Measurements from ENCODE around the gene UBE3D.
A peak's percentile ranks its signal among the peaks of the same experiment; 100 is the strongest.

The UBE3D gene, protein sequence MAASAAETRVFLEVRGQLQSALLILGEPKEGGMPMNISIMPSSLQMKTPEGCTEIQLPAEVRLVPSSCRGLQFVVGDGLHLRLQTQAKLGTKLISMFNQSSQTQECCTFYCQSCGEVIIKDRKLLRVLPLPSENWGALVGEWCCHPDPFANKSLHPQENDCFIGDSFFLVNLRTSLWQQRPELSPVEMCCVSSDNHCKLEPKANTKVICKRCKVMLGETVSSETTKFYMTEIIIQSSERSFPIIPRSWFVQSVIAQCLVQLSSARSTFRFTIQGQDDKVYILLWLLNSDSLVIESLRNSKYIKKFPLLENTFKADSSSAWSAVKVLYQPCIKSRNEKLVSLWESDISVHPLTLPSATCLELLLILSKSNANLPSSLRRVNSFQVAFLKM

DNA sequence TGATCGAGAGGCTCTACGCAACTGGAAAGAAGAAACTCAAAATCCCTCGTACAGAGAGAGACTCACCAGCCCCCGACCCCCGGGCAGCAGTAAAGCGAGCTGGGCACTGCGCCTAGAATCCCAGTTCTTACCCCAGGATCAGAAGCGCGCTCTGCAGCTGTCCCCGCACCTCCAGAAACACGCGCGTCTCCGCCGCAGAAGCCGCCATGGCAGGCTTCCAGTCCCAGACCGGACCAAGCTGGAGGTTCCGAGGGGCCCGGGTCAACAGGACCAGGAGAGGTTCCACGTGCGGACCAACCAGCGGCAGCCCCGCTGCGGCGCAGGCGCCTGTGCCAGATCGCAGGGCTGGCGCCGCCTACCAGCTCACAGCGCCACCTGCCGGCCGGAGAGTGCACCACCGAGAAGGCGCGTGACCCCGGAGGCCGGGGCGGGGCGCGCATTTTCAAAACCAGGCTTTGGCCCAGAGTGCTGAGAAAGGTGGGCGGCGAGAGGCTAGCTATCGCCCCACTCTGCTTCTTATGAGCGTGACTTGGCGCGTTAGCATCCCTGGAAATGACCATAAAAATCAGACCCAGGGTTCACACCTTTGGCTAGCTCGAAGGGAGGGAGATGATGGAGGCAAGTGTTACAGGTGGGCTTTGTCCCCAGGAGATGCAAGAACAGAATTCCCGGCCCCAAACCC lies at the start of gene UBE3D:
UBE3D (minus strand) TSS at position 331 of the 682 bp plus-strand sequence; CDS start at position 208, 123 bp downstream.
- DNase-seq (ENCODE audit: low spot score): peak; percentile 83

DNA sequence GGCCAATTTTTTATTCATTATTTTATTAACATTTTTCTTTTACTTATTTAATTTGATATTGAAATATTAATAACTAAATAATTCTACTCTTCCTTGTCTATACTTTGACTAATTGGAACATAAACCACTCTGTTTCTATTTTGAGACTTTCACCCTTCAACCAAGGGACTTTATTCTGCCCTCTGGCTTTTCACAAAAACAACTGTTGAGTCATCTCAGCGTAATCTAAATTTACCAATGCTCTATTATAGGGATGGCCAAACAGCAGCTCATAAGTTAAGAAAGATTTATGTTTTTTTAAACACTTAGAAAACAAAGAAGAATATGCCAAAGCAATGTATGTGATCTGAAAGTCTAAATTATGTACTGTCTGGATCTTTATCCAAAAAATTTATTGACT lies 48.5 kb upstream of the UBE3D start:
- no peak for DNase-seq (ENCODE audit: low spot score)

DNA sequence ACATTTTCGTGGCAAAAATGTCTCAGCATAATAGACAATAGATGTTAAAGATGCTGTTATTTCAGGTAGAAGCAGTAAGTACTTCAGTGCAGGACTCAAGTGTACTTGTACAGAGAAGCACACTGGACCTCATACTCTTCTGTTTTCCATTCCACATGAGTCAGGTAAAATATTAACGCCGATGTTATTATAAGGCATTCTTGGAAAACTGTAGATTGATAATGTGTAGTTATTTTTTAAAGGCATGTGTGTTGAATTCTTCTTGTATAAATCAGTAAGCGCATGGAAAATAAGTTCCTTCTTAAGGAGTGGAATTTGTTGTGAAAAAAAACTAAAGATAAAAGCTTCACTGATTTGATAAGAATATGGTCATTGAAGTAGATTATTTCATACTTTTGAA lies 47.6 kb upstream of the UBE3D start:
- DNase-seq (ENCODE audit: low spot score): no peak

DNA sequence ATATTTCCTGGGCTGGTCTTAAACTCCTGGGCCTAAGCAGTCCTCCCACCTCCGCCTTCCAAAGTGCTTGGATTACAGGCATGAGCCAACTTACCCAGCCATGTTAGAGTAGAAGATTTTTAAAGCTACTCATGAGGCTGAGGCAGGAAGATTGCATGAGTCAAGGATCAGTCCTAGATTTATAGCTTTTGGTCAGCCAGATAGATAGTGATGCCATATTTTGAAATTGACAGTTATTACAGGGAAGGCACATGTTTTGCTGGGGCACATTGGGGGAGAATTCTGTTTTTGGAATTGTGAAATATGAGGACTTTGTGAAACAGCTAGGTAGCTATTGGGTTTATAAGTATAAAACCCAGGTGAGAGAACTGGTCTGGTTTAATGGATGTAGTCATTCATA lies 42.7 kb upstream of the UBE3D start:
- DNase-seq (ENCODE audit: low spot score): no peak

DNA sequence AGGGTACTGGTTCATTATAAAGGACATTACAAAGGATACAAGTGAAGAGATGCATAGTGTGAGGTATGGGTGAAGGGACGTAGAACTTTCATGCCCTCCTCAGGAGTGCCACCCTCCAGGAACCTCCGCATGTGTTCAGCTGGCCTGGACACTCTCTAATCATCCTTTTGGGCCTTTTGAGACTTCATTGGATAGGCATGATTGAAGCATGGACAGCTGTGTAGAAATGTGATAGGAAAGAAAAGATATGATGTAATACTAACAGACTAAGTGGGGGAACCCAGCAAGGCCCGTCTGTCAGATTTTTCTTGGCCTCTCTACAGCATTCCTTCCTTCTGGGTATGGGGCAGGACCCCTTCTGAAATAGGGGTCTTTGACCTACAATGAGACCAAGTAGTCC lies 32.9 kb upstream of the UBE3D start:
- no peak for DNase-seq (ENCODE audit: low spot score)

DNA sequence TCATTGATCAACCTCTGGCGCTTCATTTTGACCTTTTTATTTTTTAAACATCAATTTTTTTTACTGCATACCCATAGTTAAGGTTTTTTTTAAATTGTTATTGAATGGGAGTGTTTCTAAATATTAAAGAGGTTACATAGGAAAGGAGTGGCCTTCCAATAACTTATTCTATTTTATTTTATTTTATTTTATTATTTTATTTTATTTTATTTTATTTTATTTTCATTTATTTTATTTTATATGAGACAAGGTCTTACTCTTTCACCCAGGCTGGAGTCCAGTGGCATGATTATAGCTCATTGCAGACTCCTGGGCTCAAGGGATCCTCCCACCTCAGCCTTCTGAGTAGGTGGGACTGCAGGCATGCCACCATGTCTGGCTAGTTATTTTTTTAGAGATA lies 32.0 kb upstream of the UBE3D start:
- no peak for DNase-seq (ENCODE audit: low spot score)

DNA sequence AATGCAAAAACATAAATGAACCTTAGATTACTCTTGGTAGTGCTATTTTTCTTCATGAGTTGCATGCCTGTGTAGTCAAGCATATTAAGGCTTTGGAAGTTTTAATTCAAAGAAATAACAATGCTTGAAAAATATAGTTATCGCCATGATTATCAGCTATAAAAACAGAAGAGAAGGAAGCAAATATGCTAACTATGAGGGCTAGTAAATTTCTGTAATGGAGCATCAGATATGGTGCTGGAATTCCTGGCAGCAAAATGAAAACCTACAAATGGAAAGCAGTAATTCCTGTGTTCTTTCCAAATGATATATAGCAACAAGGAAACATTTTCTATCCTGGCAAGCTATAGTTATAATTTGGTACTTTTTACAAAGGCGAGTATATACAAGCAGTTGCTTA lies 31.6 kb upstream of the UBE3D start:
- no peak for DNase-seq (ENCODE audit: low spot score)

DNA sequence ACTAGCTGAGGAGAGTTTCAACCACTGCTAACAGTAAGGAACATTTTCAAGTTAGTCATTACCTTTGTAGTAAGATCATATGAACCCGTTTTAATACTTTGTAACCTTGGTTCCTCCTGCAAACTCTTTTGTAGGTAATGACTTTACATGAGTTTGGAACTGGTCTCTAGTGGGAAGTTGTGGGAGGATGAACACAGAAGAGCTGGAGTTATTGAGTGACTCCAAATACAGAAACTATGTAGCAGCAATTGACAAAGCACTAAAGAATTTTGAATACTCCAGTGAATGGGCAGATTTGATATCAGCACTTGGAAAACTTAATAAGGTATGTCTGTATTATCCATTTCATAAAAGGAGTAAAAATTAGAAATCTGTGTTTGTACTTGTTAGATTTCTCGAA lies 31.1 kb upstream of the UBE3D start:
- no peak for DNase-seq (ENCODE audit: low spot score)

DNA sequence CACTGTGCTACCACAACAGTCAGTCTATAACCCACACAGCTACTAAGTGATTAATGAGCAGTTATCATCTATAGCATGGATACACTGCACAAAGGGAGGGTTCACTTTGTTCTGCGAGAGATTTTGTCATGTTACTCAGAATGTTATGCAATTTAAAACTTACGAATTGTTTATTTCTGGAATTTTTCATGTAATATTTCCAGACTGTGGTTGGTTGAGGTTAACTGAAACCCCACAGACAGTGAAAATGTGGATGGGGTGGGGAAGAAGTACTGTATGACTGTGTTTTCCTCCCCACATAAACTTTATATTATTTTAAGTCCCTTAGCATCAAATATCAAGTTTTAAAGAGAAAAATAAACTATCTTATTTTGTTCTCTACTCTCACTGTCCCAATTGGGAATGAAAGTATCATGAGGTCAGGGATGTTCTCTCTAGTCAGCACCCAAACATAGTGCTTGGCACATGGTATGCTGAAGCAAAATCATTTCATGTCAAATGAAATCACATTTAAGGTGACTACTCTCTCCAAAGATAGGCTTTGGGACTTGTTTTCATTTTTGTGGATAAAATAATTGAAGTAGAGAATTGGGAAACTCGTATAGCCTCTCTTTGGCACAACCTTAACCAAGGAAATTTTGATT lies 27.2 kb upstream of the UBE3D start:
- no peak for DNase-seq (ENCODE audit: low spot score)

DNA sequence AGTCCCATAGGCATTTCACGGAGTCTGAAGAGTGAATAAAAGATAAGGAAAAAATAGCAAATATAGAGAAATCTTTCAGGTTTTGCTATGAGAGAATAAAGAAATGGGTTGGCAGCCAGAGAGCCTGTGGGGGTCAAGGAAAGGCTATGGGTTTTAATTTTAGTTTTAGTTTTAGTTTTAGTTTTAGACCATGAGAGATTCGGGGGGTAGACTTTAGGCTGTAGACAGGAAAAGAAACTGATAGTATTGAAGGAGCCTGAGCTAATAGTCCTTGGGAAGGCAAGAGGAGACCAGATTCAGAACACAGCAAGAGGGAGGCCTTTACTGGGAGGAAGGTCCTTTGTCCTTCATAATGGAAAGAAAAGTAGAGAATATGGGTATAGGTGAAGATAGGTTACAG lies 21.1 kb upstream of the UBE3D start:
- no peak for DNase-seq (ENCODE audit: low spot score)

DNA sequence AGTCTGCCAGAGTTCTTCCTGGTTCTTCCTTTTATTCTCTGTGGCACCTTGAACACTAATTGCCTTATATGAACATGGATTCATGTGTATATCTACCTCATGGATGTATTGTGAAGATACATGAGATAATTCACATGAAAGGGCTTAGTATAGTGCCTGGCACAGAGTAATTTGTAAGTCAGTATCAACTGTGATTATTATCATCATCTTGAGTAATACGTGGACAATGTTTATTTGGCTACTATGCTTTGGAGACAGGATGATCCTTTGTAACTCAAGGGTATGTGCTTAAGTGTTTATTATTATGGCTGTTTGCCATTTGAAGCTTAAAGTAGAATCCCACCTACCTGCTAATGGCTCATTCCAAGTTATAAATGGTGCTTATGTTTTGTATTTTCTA lies 17.8 kb upstream of the UBE3D start:
- no peak for DNase-seq (ENCODE audit: low spot score)

DNA sequence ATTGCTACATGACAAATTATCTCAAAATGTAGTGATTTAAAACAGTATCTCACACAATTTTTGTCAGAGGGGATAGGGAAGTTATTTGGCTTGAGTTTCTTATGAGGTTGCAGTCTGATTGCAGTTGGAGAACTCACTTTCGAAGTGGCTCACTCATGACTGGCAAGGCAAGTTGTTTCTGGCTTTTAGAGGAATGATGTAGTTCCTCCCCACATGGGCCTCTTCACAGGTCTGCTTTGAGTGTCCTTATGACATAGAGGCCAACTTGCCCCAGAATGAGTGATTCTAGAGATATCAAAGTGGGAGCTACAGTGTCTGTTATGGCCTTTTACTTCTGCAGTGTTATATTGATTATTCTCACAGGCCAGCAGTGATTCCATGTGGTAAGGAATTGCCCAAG lies 8.0 kb upstream of the UBE3D start:
- peak; percentile 45 for DNase-seq (ENCODE audit: low spot score)

DNA sequence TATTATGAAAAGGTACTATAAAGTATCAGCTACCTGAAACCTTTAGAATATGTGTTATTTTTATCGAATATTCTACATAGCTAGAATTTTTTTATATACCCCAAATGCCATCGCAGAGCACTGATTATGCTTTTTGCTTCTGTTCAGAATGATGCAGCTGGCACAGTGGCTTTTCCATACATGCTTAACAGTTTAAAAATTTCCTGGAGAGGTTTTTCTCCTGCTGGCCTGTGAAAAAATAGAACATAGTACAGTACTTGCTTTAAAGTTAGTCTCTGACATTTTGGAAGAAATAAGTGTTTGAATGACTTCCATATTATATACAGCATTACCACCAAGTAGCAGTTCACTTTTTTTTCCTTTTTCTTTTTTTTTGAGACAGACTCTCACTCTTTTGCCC lies 7.1 kb upstream of the UBE3D start:
- DNase-seq (ENCODE audit: low spot score): no peak

DNA sequence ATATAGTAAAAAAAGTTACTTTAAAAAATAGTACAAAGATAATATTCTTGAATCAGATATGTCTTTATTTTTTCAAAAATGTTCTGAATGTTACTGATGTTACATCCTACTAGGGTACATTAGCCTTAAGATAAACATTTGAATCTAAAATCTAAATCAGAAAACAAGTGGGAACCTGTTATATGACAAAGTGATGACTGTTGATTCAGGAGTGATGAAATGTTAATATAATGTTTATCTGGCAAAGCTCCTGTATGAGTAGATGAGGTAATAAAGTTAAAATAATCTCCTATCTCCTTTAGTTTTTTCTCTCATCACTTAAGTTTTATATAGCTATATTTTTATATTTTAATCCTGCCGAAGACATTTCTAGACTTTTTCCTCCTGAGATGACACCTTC lies 6.1 kb upstream of the UBE3D start:
- no peak for DNase-seq (ENCODE audit: low spot score)

DNA sequence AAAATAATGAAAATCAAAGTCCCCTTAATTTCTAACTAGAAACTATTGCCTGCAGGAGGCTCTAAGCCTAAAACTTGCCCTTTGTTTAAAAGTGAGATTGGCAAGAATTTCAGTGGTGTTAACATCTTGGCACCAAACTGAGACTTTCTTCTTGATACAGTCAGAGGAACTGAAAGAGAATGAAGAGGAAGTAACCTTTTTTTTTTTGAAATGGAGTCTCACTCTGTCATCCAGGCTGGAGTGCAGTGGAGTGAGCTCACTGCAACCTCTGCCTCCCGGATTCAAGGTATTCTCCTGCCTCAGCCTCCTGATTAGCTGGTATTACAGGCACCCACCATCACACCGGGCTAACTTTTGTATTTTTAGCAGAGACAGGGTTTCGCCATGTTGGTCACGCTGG lies 5.4 kb upstream of the UBE3D start:
- peak; percentile 77 for DNase-seq (ENCODE audit: low spot score)

DNA sequence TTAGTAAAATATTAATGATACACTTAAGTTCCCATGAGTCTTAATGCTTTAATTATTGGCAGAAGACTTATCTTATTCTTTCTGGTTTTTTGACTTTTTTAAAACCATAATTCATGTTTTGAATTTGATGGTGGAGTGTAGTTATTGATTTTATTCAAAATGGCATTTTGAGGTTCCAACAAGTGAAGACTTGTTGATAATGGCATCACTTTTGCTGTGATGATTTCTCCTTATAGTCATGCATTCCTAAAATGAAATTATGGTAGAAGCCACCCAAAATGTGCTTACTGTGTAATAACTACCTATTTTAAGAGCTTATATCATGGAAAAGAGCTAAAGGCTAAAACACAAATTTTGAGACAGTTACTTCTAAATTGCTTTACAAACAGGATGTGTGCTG lies 4.0 kb upstream of the UBE3D start:
- DNase-seq (ENCODE audit: low spot score): no peak

DNA sequence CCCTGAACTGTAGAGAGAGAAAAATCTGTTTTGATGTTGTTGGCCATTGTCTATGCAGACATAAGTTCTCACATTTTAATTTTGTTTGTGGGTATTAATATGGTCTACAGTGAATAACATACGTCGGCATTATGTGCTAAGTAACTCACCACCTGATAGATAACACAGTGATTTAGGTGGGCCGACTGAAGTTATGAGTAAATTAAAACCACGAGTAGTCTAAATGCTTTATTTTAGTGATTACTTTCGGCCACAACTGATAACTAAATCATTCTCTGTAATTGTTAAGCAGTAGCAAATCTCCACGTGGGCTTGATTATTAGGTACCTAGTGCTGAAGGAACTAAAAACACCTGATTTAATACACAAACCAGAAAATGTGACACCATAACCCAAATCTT lies 3.0 kb upstream of the UBE3D start:
- no peak for DNase-seq (ENCODE audit: low spot score)

DNA sequence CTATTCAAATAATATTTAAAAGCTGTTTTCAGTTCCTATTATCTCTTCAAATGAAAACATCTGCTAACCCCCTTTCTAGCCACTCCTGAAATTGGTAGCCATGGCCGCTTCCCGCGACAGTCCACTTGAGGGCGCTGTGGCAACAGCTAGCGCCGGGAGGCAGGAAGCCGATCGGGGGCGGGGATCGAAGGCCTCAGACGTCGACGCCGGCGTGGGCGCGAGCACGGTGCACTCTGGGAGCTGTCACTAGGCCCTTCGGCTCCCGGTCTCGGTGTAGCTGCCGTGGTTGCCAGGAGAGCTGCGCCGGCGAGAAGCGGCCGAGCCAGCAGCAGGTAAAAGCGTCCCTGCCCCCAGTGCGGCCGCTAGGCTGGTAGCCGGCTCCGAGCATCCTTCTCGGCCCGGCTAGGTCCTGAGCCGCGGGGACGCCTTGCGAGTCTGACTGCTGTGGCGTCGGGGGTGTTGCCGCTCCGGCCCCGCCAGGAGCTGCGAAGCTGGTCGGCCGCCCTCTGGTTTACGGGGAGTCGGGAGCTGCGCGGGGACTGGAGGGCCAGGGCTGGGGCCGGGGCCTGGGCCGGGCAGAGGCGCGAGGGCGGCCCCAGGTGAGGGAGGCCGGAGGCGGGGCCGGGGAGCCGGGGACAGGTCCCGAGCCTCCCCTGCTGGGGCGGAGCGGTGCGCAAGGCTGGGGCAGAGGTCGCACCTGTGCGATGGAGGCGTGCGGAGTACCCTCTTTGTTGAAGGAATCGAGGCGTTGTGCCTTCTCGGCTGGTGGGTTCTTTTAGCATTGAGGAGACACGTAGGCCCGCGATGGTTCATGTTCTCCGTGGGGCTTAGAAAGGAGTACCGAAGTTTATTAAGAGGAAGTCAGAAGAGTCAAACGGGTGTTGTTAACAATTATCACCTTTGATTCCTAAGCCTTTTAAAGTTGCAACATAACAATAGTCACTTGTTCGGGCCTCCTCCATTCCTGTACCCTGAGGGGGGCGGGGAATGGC lies 2.1 kb upstream of the UBE3D start, which contains the start of gene DOP1A:
DOP1A (plus strand) TSS at position 224 of the 992 bp plus-strand sequence. CDS start 29,307 bp downstream, outside the sequence.
- peak; percentile 93 for DNase-seq (ENCODE audit: low spot score)

DNA sequence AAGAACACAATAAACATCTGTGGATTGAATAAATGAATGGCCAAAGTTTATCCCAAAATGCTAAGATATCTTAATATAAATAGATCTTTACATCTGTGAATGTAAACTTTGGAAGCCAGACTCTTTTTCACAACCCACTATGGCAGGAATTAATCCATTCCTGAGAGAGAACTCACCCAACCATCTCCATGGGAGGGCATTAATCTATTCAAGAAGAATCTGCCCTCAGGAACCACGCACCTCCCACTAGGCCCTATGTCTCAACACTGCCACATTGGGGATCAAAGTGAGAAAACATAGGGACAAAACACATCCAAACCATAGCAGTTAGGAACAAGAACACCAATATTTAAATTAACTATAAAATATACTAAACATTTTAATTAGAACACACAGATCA lies 3.4 kb downstream of the UBE3D start:
- no peak for DNase-seq (ENCODE audit: low spot score)

DNA sequence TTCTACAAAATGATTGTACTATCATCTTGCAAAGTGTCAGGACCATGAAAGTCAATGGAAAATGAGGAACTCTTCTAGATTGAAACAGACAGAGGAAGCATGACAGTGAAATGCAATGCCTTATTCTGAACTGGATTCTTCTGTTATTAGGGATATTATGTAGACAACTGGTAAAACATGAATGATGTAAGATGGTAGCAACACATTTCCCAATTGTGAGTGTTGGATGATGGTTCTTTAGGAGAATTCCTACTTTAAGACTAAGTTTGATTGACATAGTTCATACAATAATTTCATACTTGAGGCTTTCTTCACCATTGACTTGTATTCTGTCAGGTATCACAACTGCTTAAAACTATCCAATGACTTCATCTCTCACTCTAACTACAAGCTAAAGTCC lies 4.5 kb downstream of the UBE3D start:
- no peak for DNase-seq (ENCODE audit: low spot score)

DNA sequence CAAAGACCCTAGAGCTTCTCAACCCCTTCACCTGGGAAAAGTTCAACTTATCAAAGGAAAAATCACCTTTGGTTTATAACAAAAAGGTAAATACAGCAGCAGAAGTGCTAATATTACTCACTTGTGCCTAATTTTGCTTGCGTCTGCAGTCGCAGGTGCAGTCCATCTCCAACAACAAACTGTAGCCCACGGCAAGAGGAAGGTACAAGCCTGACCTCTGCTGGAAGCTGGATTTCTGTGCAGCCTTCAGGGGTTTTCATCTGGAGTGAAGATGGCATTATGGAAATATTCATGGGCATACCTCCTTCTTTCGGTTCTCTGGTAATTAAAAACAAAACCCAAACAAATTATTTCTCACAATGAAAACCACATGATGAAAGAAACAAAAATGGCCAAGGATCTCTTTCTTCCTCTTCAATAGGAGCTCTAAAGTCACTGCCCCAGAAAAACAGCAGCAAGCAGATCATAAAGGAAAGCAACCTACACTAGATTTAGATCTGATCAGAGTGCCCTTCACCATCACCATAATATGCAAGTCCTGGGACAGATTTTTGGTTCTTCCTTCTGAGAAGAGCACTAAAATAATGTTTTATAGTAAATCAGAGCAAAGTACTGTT lies 7.8 kb downstream of the UBE3D start:
- DNase-seq (ENCODE audit: low spot score): peak; percentile 67
